Thyroid gland (tissue), 4 donors: Measurements from ENCODE around the gene HADHA. TPM values are rescaled to one million over a fixed set of nuclear protein-coding genes. Genes with fewer than 3 reads are reported as not detected.
A peak's percentile ranks its signal among the peaks of the same experiment; 100 is the strongest.

Experiments used
- DNase-seq, 2 donors: peaks; one replicate each; pipeline ENCODE4 v3.0.0-alpha.2; 2019
- H3K27ac ChIP-seq, 3 donors: fragments of 200-600 bp; sonication (generic); 1 replicate in 2 of 3; 2 replicates in 1 of 3; pipeline ENCODE4 v1.5.1; 2016 to 2019; ENCODE audit warnings: mild to moderate bottlenecking in 1 of 3, moderate library complexity in 1 of 3
- H3K27me3 ChIP-seq: fragments of 200-600 bp; sonication (generic); one replicate; pipeline ENCODE4 v1.5.1; 2019
- H3K36me3 ChIP-seq, 2 donors: fragments of 200-600 bp; sonication (generic); one replicate each; pipeline ENCODE4 v1.5.1; 2016 to 2019
- H3K4me1 ChIP-seq, 2 donors: fragments of 200-600 bp; sonication (generic); one replicate each; pipeline ENCODE4 v1.5.1; 2017 to 2019
- H3K4me3 ChIP-seq, 3 donors: fragments of 200-600 bp; sonication (generic); replicated peaks in 1 of 3; 1 replicate in 2 of 3; 2 replicates in 1 of 3; pipeline ENCODE4 v1.5.1; 2016; ENCODE audit warnings: mild to moderate bottlenecking in 1 of 3
- H3K9me3 ChIP-seq: fragments of 200-600 bp; sonication (generic); one replicate; pipeline ENCODE4 v1.5.1; 2017
- CTCF ChIP-seq, 6 experiments: fragments of 200-600 bp in 3 of 6; fragments of 450-650 bp in 3 of 6; sonication (generic) in 3 of 6; IDR thresholded peaks; one replicate each; pipeline ENCODE4 v1.5.1; 2016 to 2019; ENCODE audit warnings: antibody characterized with exemption in 6 of 6, mild to moderate bottlenecking in 2 of 6, inconsistent platforms in 1 of 6, moderate library complexity in 1 of 6
- POLR2A ChIP-seq, 2 donors: fragments of 450-650 bp; IDR thresholded peaks; one replicate each; pipeline ENCODE4 v1.6.1; 2017; ENCODE audit warnings: antibody characterized with exemption in 2 of 2, mild to moderate bottlenecking in 2 of 2, moderate library complexity in 1 of 2
- WGBS, 2 donors: methylation state at CpG; one replicate each; pipeline ENCODE4 v1.1.5; 2017; 5-methylcytosine and 5-hydroxymethylcytosine counted together
- intact Hi-C: fragments of 100-400 bp; cut with DNase I; formaldehyde crosslinking; loops from one replicate; pipeline ENCODE4 v1.15.1; 2023
- total RNA-seq, 4 donors: library from RNA; depleted of rRNA; stranded (reverse); fragments of >200 nt; gene quantifications; one replicate each; pipeline ENCODE4 v1.2.3, GENCODE V29; 2016

Gene HADHA
- total RNA-seq, 4 donors from 2014 or later: 113 to 149 (median 140) TPM

GRCh38 chr2:26176279-26176615 lies 68.2 kb downstream of the HADHA start:
- Histone ChIP-seq H3K27me3 (peaks cover 10% of the 10 kb centered on the region), H3K27ac (no peak overlapping the region), H3K4me1 (peaks cover 20 to 27% of the 10 kb centered on the region in 2 donors), H3K36me3 (no peaks in the 10 kb centered on the region), H3K4me3 (no peak overlapping the region), H3K9me3 (no peaks in the 10 kb centered on the region)
- no peak for DNase-seq
- TF ChIP-seq CTCF (IDR thresholded peaks at IDR 0.05) (no peak), POLR2A (IDR thresholded peaks at IDR 0.05) (no peak)
- intact Hi-C loops: loop anchor here (10.0 kb wide), 1 partner anchor 149 kb away; no protein-coding TSS in a partner anchor
- 72 to 75% methylated on average over 9 to 11 of the region's 11 CpGs for WGBS, 2 donors

- Histone ChIP-seq H3K27ac (no peak overlapping the region), H3K36me3 (no peaks in the 10 kb centered on the region), H3K27me3 (peaks cover 10% of the 10 kb centered on the region), H3K4me1 (peaks cover 20 to 27% of the 10 kb centered on the region in 2 donors), H3K9me3 (no peaks in the 10 kb centered on the region), H3K4me3 (no peak overlapping the region)
- WGBS, 2 donors: 72 to 83% methylated on average over 6 to 11 of the region's 15 CpGs
- intact Hi-C loops: loop anchor here (10.0 kb wide), 1 partner anchor 149 kb away; no protein-coding TSS in a partner anchor
- no peak for DNase-seq
- TF ChIP-seq POLR2A (IDR thresholded peaks at IDR 0.05) (no peak), CTCF (IDR thresholded peaks at IDR 0.05) (no peak)
These were observed 68.8 kb downstream of the HADHA start for GRCh38 chr2:26175466-26176278.

GRCh38 chr2:26174691-26175465 lies 69.6 kb downstream of the HADHA start:
- Histone ChIP-seq H3K4me1 (peaks cover 20 to 26% of the 10 kb centered on the region in 2 donors), H3K9me3 (no peaks in the 10 kb centered on the region), H3K27ac (no peak overlapping the region), H3K36me3 (no peaks in the 10 kb centered on the region), H3K4me3 (no peak overlapping the region), H3K27me3 (peaks cover 10% of the 10 kb centered on the region)
- intact Hi-C loops: loop anchor here (10.0 kb wide), 1 partner anchor 150 kb away; no protein-coding TSS in a partner anchor
- TF ChIP-seq CTCF (IDR thresholded peaks at IDR 0.05) (no peak), POLR2A (IDR thresholded peaks at IDR 0.05) (no peak)
- DNase-seq: no peak
- WGBS, 2 donors: 76 to 87% methylated on average over 10 of the region's 10 CpGs

GRCh38 chr2:26173776-26174482 lies 70.5 kb downstream of the HADHA start:
- no peak for TF ChIP-seq CTCF (IDR thresholded peaks at IDR 0.05)
- TF ChIP-seq POLR2A (IDR thresholded peaks at IDR 0.05): no peak
- Histone ChIP-seq H3K4me3 (peak overlapping the region in 1 of 3 donors; percentile 28), H3K27ac (no peak overlapping the region), H3K9me3 (no peaks in the 10 kb centered on the region), H3K4me1 (peaks cover 16% of the 10 kb centered on the region in 2 donors), H3K27me3 (peaks cover 10% of the 10 kb centered on the region), H3K36me3 (no peaks in the 10 kb centered on the region)
- 16 to 21% methylated on average over 13 to 46 of the region's 46 CpGs for WGBS, 2 donors
- no peak for DNase-seq
- intact Hi-C loops: loop anchor here (10.0 kb wide), 1 partner anchor 151 kb away; no protein-coding TSS in a partner anchor
